Natural killer cell (primary cell): ENCODE results near the gene MAB21L2. TPM values are rescaled to one million over a fixed set of nuclear protein-coding genes. Genes with fewer than 3 reads are reported as not detected.

Experiments used
- ATAC-seq, 3 donors: fragments of 150-1000 bp in 2 of 3; fragments of 200-7000 bp in 1 of 3; cut with Tn5 transposase; 1 replicate in 1 of 3; 2 replicates in 2 of 3; pipeline ENCODE4 v1.10.0; 2021; ENCODE audit warnings: mild to moderate bottlenecking in 2 of 3, moderate library complexity in 2 of 3
- DNase-seq, 2 donors: peaks; one replicate each; pipeline versions ENCODE4 v3.0.0 to v3.0.0-alpha.2; 2013 to 2021; ENCODE audit warnings: mixed read lengths in 1 of 2
- H3K27ac ChIP-seq: one replicate; pipeline ENCODE4 v1.5.1; 2013; ENCODE audit warnings: mild to moderate bottlenecking, low read length
- H3K27me3 ChIP-seq: one replicate; pipeline ENCODE4 v1.6.1; 2013; ENCODE audit warnings: low read length; ENCODE audit not compliant: control insufficient read depth, insufficient read depth
- H3K36me3 ChIP-seq: one replicate; pipeline ENCODE4 v1.6.1; 2013; ENCODE audit warnings: low read length; ENCODE audit not compliant: control insufficient read depth, insufficient read depth
- H3K4me1 ChIP-seq: one replicate; pipeline ENCODE4 v1.6.1; 2013; ENCODE audit warnings: low read length; ENCODE audit not compliant: control insufficient read depth, insufficient read depth
- H3K4me3 ChIP-seq: one replicate; pipeline ENCODE4 v1.5.1; 2013; ENCODE audit warnings: low read length
- H3K9me3 ChIP-seq: one replicate; pipeline ENCODE4 v1.6.1; 2013; ENCODE audit warnings: low read length; ENCODE audit not compliant: control insufficient read depth, insufficient read depth
- H3K27ac Mint-ChIP-seq, 2 donors: one replicate each; pipeline ENCODE4 v1.8.0; 2022; ENCODE audit warnings: mild to moderate bottlenecking in 2 of 2, mixed read lengths in 2 of 2, moderate library complexity in 1 of 2
- H3K27me3 Mint-ChIP-seq, 2 donors: one replicate each; pipeline ENCODE4 v1.8.0; 2022; ENCODE audit warnings: low read depth in 2 of 2, mixed read lengths in 2 of 2
- H3K36me3 Mint-ChIP-seq: one replicate; pipeline ENCODE4 v1.8.0; 2022; ENCODE audit warnings: mixed read lengths
- H3K4me1 Mint-ChIP-seq, 2 donors: one replicate each; pipeline ENCODE4 v1.8.0; 2022; ENCODE audit warnings: mixed read lengths in 2 of 2
- H3K4me3 Mint-ChIP-seq: one replicate; pipeline ENCODE4 v1.8.0; 2022; ENCODE audit warnings: mild to moderate bottlenecking, moderate library complexity, mixed read lengths
- H3K9me3 Mint-ChIP-seq, 2 donors: one replicate each; pipeline ENCODE4 v1.8.0; 2022; ENCODE audit warnings: mixed read lengths in 2 of 2
- WGBS: methylation state at CpG from one replicate; pipeline ENCODE4 v1.1.7; 2013; ENCODE audit warnings: missing lambda C conversion rate; ENCODE audit not compliant: insufficient coverage; 5-methylcytosine and 5-hydroxymethylcytosine counted together
- intact Hi-C: fragments of 100-400 bp; cut with micrococcal nuclease; formaldehyde crosslinking; loops from one replicate; pipeline ENCODE4 v1.14.2; 2022
- total RNA-seq, 4 donors: library from RNA; stranded (reverse); fragments of 120-200 nt in 1 of 4; gene quantifications; one replicate each; pipeline versions ENCODE4 v1.2.3 to v1.2.4, GENCODE V29; 2013 to 2022
- TF ChIP-seq, protein P1 (sequence below): fragments of 200-600 bp; IDR thresholded peaks from one replicate; pipeline ENCODE4 v1.8.0; 2022; ENCODE audit warnings: antibody characterized with exemption

Gene MAB21L2
- total RNA-seq, 3 donors from 2014 or later (not counting 1 experiment from before 2014, with no cell fraction given), result not detected

DNA sequence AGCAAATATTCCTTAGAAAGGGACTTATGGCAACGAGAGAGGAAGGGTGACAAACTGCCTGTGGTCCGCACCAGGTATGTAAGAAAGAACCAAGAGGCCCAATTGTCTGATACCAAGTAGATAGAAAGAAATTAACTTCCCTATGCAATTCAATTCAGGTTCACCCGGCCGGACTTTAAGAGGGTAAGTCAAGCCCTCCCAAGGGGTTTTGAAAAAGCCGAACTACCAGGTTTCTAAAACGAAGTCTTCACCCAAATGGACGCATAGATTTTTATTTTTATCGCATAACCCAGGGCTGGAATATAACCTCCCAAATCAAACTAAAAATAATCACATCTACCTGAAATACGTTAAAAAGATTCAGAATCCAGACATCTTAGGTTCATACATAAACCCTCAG is 1.6 kb upstream of the MAB21L2 start:
- no peaks in the 10 kb centered on the region for H3K4me1 ChIP-seq
- TF ChIP-seq, protein P1, sequence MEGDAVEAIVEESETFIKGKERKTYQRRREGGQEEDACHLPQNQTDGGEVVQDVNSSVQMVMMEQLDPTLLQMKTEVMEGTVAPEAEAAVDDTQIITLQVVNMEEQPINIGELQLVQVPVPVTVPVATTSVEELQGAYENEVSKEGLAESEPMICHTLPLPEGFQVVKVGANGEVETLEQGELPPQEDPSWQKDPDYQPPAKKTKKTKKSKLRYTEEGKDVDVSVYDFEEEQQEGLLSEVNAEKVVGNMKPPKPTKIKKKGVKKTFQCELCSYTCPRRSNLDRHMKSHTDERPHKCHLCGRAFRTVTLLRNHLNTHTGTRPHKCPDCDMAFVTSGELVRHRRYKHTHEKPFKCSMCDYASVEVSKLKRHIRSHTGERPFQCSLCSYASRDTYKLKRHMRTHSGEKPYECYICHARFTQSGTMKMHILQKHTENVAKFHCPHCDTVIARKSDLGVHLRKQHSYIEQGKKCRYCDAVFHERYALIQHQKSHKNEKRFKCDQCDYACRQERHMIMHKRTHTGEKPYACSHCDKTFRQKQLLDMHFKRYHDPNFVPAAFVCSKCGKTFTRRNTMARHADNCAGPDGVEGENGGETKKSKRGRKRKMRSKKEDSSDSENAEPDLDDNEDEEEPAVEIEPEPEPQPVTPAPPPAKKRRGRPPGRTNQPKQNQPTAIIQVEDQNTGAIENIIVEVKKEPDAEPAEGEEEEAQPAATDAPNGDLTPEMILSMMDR, result no peak
- H3K4me3 Mint-ChIP-seq, result no peak overlapping the region
- no peak overlapping the region for H3K27ac ChIP-seq
- H3K4me1 Mint-ChIP-seq, result peaks cover 0 to 4% of the 10 kb centered on the region in 2 donors
- WGBS, result 99% methylated on average over 8 of the region's 9 CpGs
- no peak overlapping the region for H3K4me3 ChIP-seq
- peaks cover 8% of the 10 kb centered on the region for H3K9me3 ChIP-seq
- DNase-seq (no peak), ATAC-seq (no peak)
- no peaks in the 10 kb centered on the region for H3K27me3 Mint-ChIP-seq
- no peak overlapping the region for H3K27ac Mint-ChIP-seq
- H3K36me3 ChIP-seq, result peaks cover 15% of the 10 kb centered on the region
- intact Hi-C loops, result no loop called here
- H3K36me3 Mint-ChIP-seq, result peaks cover 7% of the 10 kb centered on the region
- no peaks in the 10 kb centered on the region for H3K27me3 ChIP-seq
- H3K9me3 Mint-ChIP-seq, result no peaks in the 10 kb centered on the region

DNA sequence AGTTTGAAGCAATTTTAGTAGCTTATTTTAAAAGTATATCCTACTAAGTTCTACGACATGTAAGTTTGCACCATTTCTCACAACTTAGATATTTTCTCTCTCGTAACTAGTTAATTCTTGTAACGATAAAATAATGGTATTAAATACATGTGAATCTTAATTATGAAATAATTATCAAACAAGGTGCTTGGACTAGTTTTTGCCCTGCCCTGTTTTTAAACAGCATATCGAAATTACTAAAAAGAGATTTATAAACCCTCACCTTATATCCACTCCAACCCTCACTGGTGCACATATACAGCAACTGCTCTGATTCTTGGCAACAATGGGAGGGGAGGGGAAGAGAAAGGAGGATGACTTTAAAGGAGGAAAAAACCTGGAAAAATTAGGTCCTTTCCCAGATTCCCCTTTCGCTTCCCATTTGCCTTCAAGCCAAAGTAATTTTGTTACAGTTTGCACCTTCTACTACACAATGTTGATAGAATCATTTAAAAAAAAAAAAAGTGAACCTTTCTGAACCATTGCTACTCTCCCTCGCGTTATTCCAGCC is 820 bp upstream of the MAB21L2 start:
- no peaks in the 10 kb centered on the region for H3K4me1 Mint-ChIP-seq
- Histone ChIP-seq H3K27ac (no peak overlapping the region), H3K9me3 (peaks cover 8% of the 10 kb centered on the region), H3K4me1 (no peaks in the 10 kb centered on the region), H3K4me3 (no peak overlapping the region), H3K36me3 (peaks cover 15% of the 10 kb centered on the region), H3K27me3 (no peaks in the 10 kb centered on the region)
- DNase-seq (no peak), ATAC-seq (no peak)
- H3K9me3 Mint-ChIP-seq, result no peaks in the 10 kb centered on the region
- no peaks in the 10 kb centered on the region for H3K27me3 Mint-ChIP-seq
- H3K27ac Mint-ChIP-seq, result no peak overlapping the region
- intact Hi-C loops, result no loop called here
- no peak overlapping the region for H3K4me3 Mint-ChIP-seq
- WGBS, result no CpG with 5 or more reads among the region's 7 CpGs
- TF ChIP-seq, protein P1, result no peak
- H3K36me3 Mint-ChIP-seq, result peaks cover 7% of the 10 kb centered on the region

DNA sequence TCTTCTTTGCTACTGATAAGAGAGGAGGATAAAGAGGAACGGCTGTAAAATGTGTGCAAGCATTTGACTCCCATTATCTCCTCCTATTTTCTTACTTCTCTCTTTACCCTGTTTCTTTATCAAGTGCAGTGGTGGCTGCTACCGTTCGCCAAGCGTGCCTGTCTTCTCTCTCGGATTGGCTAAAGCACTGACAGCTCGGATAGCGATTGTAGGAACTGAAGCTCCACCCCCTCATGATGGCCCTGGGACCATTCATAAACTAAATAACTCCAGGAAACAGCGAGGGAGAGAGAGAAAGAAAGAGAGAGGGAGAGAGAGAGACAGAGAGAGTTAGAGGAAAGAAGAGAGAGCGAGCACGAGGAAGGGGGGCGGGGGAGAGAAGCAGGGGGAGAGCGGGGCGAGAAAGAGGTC is 305 bp upstream of the MAB21L2 start:
- peaks cover 15% of the 10 kb centered on the region for H3K36me3 ChIP-seq
- H3K4me3 Mint-ChIP-seq, result no peak overlapping the region
- peaks cover 8% of the 10 kb centered on the region for H3K9me3 ChIP-seq
- intact Hi-C loops, result no loop called here
- no peak for ATAC-seq
- 96% methylated on average over 12 of the region's 13 CpGs for whole genome bisulfite sequencing
- no peak overlapping the region for H3K27ac Mint-ChIP-seq
- H3K9me3 Mint-ChIP-seq, result no peaks in the 10 kb centered on the region
- H3K4me1 Mint-ChIP-seq, result no peaks in the 10 kb centered on the region
- no peaks in the 10 kb centered on the region for H3K27me3 Mint-ChIP-seq
- H3K27me3 ChIP-seq, result no peaks in the 10 kb centered on the region
- H3K36me3 Mint-ChIP-seq, result peaks cover 7% of the 10 kb centered on the region
- TF ChIP-seq, protein P1, result no peak
- no peak overlapping the region for H3K4me3 ChIP-seq
- DNase-seq, result no peak
- no peaks in the 10 kb centered on the region for H3K4me1 ChIP-seq
- H3K27ac ChIP-seq, result no peak overlapping the region

DNA sequence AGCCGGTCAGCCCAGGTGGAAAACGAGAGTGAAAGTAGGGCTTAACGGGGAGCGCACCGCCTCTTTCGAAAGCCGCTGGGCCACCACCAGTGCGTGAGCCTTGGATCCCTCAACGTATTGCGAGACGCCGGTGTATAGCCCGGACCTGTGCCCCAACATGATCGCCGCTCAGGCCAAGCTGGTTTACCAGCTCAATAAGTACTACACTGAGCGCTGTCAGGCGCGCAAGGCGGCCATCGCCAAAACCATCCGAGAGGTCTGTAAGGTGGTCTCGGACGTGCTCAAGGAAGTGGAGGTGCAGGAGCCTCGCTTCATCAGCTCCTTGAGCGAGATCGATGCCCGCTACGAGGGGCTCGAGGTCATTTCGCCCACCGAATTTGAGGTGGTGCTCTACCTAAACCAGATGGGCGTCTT is 929 bp downstream of the MAB21L2 start:
- Histone ChIP-seq H3K27me3 (no peaks in the 10 kb centered on the region), H3K9me3 (peaks cover 8% of the 10 kb centered on the region), H3K36me3 (peaks cover 15% of the 10 kb centered on the region), H3K4me3 (no peak overlapping the region), H3K27ac (no peak overlapping the region), H3K4me1 (no peaks in the 10 kb centered on the region)
- peaks cover 7% of the 10 kb centered on the region for H3K36me3 Mint-ChIP-seq
- no peak overlapping the region for H3K4me3 Mint-ChIP-seq
- TF ChIP-seq, protein P1, result no peak
- WGBS, result 97% methylated on average over 32 of the region's 32 CpGs
- no peaks in the 10 kb centered on the region for H3K9me3 Mint-ChIP-seq
- no peak overlapping the region for H3K27ac Mint-ChIP-seq
- DNase-seq, result no peak
- H3K27me3 Mint-ChIP-seq, result no peaks in the 10 kb centered on the region
- intact Hi-C loops, result no loop called here
- no peaks in the 10 kb centered on the region for H3K4me1 Mint-ChIP-seq
- no peak for ATAC-seq
